Esophagus mucosa (tissue), 1 donor: ENCODE measurements around the gene RBP5. TPM values are rescaled to one million over a fixed set of nuclear protein-coding genes. Genes with fewer than 3 reads are reported as not detected.

Experiments used
- ATAC-seq: fragments of 200-7000 bp; cut with Tn5 transposase; one replicate; pipeline ENCODE4 v1.9.1; 2020
- total RNA-seq: library from RNA; stranded (reverse); gene quantifications from one replicate; pipeline ENCODE4 v1.2.4, GENCODE V29; 2023
- donor health status: DM: yes; HTN: yes; CAD: no.

RBP5 gene
- total RNA-seq, 1 donor from 2014 or later: 0.76 TPM

- no peak for ATAC-seq
Observed at GRCh38 chr12:7101047-7101693, 27.5 kb downstream of the RBP5 start.

GRCh38 chr12:7100239-7100638 is 28.4 kb downstream of the RBP5 start:
- no peak for ATAC-seq

DNA sequence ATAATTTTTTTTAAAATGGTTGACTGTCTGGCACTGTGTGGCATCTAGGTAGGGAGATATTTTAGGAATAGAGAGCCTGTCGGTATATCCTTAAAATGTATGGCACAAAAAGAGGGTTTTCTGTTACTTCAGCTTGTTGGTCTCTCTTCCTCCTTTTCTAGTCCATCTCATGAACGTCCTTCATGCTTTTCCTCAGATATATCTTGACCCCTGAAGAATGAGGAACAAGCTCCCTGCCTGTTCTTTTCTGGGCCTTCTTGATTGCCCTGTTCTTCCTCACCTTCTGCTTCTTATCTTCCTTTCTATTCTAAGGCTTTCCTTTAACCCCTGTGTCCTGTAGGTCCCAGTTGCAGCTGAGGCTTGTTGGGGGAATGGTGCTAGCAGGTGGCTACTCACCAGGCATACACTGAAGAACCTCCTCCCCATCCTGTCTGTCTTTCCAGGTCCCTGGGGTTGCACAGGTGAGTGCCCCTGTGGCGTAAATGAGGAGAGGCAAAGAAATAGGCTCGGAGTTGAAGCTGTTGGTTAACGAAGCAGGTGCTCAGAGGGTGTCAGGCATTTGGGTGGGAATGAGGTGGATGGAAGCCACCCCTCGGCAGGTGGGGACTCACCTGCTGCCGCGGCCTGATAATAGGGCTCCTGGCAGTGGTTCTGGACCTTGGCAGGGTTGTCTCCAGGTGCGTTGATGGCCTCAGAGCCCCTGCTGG is 29.2 kb downstream of the RBP5 start:
- no peak for ATAC-seq

GRCh38 chr12:7096979-7097378 is 31.7 kb downstream of the RBP5 start:
- no peak for ATAC-seq

DNA sequence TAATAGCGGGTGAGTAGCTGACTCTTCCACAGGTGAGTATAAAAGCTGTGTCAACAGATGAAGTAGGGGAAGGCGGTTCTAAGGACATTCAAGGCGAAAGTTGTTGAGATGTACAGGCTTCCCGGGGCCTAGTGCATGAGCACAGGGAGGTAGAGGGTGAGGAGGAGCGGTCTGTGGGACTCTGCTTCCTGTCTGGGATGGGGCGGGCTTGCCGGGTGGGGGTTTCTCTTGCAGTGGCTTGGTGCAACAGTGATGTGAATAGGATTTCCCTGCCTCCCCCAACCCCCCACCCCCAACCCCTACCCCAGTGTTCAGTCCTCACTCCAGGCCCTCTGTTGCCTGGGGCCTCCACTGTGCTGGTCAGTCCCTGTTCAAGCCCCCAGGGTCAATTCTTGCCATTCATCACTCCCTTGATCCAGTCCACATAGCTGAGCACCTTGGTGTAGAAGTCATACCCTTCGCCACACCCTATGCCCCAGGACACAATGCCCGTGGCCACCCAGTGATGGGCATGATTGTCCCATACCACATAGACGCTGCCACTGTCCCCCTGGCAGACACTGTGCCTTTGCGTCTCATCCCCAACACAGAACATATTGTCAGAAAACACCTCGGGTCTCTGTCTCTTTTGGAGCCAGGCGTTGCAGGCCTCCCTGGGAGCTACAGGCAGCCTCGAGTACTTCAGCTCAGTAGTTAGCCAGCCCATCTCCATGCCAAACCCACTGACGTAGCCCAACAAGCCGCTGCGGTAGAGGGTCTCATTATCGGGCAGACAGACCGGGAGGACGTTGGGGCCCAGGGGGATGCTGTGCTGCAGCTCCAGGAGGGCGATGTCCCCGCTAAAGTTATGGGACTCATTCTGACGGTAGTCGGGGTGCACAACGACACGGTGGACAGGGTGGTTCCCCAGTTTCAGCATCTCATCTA is 32.4 kb downstream of the RBP5 start:
- ATAC-seq: no peak

GRCh38 chr12:7093892-7094291 is 34.8 kb downstream of the RBP5 start:
- ATAC-seq: no peak

DNA sequence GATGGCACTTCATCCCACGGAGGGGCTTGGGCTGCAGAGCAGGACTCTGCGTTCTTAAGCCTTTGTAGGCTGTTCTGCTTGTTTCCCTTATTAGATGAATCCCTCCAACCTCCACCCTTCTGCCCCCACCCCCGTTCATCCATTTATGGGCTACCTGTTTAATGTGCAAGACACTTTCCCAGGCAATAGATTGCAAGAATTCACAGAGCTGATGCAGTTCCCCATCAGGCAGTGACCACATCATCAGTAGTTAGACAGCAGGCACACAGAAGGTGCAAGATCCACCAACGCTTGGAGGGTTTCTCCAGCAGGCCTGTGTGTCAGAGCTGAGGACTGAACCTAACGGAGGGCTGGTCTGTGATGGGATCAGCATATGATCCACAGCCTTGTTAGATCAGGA is 35.2 kb downstream of the RBP5 start:
- no peak for ATAC-seq

GRCh38 chr12:7092986-7093460 is 35.7 kb downstream of the RBP5 start:
- ATAC-seq: peak; percentile 2

DNA sequence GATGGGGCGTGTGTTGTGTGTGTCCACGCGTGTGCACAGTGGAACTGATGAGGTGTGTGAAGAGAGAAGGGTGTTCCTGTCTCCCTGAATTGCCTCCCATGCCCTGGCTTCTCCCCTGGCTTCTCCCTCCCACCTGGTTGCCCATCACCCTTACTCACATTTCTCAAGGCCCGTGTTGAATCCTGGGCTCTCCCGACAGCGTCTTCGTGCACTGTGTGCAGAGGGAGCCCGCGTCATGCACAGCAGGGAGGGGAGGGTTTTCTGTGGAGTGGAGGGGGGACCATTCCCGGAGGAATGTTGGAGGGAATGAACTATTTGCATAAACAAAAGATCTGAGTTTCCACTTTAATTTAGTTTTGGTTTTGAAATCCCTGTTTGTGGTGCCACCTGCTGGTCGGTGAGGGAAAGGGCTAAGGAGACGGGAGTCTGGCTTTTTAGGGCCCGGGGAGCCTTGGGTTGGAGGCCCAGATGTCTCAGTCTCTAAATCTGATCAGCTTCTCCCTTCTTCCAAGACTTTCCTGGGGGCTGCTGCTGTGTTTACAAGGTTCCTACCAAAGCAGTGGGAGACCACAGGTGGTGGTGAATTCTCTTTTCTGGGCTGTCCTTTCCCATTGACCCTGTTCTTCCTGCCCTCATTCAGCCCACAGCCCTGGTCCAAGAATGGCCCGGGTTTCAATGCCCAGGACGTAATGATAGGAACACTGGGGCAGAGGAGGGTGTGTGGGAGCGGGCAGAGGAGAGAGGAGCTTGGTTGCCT is 36.3 kb downstream of the RBP5 start, which contains the start of gene C1R:
Gene C1R, minus strand, starts transcription at position 217 of the 757 bp plus-strand sequence. Its CDS starts 57 bp downstream, at position 160.
- peak; percentile 38 for ATAC-seq

GRCh38 chr12:7091660-7092228 is 36.9 kb downstream of the RBP5 start:
- peak; percentile 18 for ATAC-seq

- ATAC-seq: no peak
Observed at GRCh38 chr12:7091171-7091570, 37.5 kb downstream of the RBP5 start.

GRCh38 chr12:7090222-7090998 is 38.3 kb downstream of the RBP5 start:
- ATAC-seq: no peak

DNA sequence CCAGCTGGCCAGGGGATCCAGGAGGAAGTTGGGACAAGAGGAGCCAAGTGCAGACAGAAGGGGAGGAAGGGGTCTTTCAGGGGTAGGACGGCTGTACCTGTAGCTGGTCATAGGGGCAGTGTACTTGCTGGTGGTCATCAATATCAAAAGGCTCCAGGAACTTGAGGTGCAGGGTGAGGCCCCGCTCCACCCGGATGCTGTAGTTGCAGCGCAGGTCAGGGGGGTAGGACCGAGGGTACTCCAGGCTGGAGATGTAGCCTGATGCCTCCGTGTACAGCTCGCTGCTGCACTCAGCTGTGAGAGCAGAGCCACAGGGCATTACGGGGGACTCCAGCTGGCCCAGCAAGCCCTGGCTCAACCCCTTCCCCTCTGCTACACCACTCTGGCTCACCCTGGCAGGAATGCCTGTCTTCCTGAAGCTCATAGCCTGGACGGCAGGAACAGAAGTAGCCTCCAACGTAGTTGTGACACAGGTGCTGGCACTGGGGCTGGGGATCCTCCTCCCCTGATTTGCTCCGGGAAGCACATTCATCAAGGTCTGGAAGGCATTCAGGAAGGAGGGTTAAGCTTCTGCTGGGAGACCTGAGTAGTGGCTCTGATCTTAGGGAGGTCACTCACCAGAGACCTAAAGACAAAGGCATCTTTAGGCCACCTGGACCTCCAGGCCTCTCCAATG is 39.4 kb downstream of the RBP5 start:
- ATAC-seq: no peak

- ATAC-seq: no peak
Observed at GRCh38 chr12:7083125-7083524, 45.6 kb downstream of the RBP5 start.

DNA sequence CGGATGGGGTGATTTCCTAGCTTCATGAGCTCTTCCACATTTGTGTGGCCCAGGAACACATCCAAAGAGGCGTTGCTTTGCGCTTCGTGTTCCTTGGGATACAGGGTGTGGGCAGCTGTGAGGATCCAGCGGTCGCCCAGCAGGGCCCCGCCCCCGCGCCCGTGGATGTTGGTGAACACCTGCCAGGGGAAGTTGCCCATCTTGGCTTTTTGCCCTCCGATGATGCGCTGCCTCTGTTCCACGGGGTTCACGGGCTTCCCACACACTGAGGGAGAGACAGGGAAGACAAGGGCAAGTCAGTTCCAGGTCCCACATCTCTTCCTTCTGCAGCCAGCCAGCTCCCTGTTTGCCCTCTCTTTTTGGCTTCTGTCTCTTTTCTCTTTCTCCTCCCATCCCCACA is 47.7 kb downstream of the RBP5 start:
- no peak for ATAC-seq

DNA sequence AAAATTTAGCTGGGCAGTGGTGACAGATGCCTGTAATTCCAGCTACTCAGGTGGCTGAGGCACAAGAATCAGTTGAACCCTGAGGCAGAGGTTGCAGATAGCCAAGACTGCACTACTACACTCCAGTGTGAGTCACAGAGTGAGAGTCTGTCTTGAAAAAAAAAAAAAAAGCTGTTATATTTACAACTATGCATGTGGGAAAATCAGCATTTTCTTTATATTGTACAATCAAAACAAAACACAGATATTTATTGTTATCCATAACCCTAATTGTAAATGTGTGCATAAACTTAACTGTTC is 48.9 kb downstream of the RBP5 start:
- peak; percentile 82 for ATAC-seq

DNA sequence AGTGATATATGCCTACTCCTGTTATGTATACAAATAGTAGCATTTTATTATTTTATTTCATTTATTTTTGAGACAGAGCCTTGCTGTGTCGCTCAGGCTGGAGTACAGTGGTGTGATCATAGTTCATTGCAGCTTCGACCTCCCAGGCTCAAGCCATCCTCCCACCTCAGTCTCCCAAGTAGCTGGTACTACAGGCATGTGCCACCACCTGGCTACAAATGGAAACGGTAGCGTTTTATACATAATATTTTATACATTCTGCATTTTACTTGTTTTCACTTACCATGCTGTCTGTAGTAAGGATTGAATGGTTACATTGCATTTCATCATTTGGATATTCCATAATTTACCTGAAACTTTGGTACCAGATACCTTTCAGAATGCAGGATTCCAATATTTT is 50.5 kb downstream of the RBP5 start:
- no peak for ATAC-seq

DNA sequence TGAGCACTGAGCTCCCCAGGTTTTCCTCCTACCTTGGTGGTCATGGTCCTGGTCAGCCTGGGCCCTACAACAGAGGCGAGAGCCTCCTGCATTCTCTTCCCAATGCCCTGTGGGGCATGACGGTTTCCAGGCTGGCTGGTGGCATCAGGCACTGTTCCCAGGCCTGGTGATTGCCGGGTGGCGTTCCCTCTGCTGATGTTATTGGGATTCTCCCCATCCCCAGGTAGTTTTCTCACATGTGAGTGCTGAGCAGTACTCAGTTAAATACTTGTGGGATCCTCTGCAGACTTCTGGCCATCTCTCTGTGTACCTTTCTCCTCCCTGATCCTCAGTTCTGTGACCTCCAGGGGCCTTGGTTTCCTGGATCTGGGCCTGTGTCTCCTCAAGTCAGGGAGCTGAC is 52.2 kb downstream of the RBP5 start:
- ATAC-seq: no peak

DNA sequence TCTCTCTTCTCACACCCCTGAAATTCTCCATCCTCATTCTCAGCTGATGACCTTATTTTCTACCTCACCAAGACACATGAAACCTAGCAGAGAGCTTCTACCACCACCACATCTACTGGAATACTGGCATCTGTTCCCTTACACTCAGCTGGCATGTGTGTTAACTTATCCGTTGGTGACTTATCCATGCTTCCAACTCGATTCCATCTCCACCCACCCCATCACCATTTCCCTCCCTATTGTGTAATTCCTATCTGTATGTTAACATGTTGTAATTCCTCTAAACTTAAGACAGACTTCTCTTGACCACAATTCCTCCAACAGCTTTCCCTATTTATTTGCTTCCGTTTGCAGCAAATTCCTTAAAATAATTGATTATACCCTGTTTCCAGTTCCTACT is 52.8 kb downstream of the RBP5 start:
- no peak for ATAC-seq

GRCh38 chr12:7075518-7075917 is 53.2 kb downstream of the RBP5 start:
- no peak for ATAC-seq

GRCh38 chr12:7073946-7074345 is 54.7 kb downstream of the RBP5 start:
- ATAC-seq: no peak
